GM11168 (cell line): ENCODE results near the gene TXLNA.

Experiments used
- in situ Hi-C: fragments of 300-500 bp; cut with MboI; formaldehyde crosslinking; loops from one replicate; pipeline ENCODE4 v1.12.0; 2022; ENCODE audit warnings: low sequenced_read_pairs; ENCODE audit not compliant: unreplicated experiment

The TXLNA gene

DNA sequence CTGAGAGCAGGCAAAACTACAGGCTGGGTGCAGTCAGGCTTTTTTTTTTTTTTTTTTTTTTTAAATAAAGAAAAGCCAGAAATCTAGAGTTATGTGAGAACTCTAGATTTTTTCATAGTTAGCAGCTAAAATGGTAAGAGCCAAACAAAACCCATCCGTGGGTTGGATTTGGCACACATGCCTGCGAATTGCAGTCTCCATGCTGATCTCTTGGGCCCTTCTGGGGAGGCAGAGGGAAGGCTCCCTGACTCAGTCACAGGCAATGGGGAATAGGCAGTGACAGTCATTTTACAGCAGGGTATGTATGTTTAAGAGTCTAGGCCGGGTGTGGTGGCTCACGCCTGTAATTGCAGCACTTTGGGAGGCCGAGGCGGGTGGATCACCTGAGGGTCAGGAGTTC, 2.6 kb downstream of the TXLNA start:
- in situ Hi-C loops = no loop called here

DNA sequence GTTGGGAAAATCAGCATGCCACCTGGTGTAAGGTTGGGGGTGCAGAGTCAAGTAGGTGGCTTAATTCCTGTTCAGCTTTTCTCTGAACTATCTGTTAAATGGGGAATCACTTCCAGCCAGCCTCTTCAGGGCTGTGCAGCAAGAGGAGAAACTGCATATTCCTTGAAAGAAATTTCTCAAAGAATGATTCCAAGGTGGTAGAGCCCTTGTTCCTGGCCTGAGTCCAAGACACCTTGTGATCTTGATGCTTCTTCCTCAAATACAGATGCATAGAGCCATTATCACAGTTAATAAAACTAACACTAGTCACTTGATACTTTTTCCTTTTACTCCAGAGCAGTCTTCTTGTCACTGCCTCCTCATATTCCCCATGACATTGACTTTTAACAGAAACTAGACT, 5.2 kb downstream of the TXLNA start:
- in situ Hi-C loops = no loop called here

DNA sequence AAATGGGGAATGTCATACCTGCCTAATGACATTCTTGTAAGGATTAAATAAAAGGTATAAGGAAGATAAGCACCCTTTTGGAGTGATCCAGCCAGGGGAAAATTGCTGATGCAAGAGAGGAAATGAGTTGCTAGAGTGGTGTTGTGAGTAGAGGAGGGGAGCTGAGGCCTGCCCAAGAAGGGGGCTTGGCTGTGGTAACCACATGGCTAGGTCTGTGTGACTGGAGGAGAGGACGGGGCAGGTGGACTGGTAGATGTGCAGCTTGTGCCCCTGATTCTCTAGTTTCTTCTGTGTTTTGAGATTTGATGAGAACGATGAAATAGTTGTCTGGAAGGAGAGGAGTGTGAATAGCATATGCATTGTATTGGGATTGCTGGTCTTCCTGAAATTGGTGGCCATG, 6.6 kb downstream of the TXLNA start:
- in situ Hi-C loops = no loop called here

DNA sequence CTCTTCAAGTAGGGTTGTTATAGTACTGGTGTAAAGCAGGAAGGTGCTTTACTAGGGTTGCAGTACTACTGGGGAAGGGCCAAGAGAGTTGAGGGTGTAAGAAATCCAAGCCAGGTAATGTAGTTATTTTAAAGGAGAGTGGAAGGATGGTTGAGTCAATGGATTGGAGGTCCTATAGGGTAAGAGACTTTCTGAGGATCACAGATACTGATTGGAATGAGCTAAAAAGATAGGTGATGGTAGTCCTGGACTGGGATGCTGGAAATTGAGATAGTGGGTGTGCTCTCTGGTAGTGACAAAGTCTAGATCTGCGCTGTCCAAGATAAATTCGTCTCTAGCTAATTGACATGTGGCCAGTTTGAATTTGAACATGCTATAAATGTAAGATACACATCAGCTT, 7.0 kb downstream of the TXLNA start:
- in situ Hi-C loops = no loop called here

DNA sequence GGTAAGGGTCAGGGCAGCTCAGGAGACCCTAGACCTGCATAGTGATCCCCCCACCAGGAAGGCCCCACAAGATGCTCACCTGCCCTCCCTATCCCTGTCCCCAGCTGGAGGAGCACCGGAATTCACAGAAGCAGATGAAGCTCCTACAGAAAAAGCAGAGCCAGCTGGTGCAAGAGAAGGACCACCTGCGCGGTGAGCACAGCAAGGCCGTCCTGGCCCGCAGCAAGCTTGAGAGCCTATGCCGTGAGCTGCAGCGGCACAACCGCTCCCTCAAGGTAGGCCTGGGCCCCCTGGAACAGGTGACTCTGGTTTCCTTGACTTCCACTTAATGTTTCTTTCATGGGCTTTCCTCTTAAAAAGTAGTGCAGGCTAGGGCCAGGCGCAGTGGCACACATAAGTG, 8.4 kb downstream of the TXLNA start:
- in situ Hi-C loops = no loop called here

DNA sequence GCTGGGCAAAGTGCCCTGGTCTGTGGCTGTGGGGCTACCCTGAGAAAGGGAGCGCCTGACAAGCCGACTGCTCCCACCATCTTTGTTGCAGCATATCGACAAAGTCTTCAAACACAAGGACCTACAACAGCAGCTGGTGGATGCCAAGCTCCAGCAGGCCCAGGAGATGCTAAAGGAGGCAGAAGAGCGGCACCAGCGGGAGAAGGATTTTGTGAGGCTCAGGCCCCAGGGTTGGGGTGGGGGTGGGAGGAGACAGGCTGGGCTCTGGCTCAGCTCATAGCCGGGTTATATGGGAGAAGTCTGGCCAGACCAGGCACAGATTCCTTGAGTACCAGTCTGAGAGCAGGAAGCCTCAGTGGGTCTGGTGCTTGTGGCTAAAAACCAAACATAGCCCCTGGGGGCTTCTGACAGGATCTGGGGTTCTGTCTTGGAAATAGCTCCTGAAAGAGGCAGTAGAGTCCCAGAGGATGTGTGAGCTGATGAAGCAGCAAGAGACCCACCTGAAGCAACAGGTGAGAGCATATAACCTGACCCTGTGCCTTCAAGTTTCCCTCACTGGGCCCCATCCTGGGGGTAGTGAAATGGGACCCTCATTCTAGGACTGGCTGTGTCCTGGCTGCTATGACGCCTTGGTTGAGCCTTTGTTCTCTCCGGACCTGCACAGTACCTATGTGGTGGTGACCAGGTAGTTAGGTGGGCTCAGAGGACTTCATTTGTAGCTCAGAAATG, 12.9 kb downstream of the TXLNA start:
- in situ Hi-C loops = no loop called here

DNA sequence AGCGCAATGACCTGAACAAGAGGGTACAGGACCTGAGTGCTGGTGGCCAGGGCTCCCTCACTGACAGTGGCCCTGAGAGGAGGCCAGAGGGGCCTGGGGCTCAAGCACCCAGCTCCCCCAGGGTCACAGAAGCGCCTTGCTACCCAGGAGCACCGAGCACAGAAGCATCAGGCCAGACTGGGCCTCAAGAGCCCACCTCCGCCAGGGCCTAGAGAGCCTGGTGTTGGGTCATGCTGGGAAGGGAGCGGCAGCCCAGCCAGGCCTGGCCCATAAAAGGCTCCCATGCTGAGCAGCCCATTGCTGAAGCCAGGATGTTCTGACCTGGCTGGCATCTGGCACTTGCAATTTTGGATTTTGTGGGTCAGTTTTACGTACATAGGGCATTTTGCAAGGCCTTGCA, 15.5 kb downstream of the TXLNA start:
- in situ Hi-C loops = no loop called here

DNA sequence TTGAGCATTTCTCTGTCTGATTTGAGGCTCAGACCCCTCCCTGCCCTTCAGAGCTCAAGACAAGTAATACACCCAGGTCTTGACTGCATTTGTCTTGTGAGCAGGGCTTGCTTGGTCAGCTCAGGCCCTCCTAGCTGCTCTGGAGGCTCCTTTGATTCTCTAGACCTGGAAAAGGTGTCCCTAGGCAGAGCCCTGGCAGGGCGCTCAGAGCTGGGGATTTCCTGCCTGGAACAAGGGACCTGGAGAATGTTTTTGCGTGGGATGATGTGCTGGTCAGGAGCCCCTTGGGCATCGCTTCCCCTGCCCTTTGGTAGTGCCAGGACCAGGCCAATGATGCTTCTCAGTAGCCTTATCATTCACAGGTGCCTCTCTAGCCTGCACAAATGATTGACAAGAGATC, 16.1 kb downstream of the TXLNA start:
- in situ Hi-C loops = no loop called here

DNA sequence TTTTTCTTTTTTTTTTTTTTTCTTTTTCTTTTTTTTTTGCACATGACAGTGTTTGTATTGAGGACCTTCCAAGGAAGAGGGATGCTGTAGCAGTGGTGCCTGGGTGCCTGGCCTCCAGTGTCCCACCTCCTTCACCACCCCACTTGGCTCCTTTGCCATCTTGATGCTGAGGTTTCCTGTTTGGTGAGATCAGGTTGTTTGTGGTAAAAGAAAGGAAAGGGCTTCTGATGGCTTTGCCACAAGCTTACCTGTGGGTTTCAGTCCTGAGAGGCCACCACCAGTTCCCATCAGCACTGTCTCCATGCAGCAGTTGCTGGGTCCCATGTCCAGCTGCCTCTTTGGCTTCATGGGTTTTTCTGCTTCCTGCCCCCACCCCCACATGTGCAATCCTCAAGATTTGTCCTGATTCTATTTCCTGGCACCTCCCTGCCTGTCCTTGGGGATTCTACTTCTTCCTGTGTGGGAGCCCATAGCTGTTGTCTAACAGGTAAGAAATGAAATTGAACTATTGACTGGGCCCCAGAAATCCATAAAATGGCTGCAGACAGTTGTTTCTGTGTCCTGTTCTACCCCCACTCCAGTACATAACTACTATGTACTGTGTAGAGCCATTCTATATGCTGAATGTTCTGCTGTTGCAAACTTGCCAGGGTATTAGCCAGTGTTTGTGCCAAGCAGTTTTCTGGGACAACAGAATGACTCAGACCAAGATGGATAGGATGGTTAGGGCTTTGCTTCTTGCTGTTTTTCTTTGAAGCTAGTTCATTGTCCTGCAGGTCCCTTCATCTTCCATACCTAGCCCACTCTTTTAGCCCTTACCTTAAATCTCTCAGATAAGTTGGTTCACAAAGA, 16.7 kb downstream of the TXLNA start:
- in situ Hi-C loops = no loop called here

DNA sequence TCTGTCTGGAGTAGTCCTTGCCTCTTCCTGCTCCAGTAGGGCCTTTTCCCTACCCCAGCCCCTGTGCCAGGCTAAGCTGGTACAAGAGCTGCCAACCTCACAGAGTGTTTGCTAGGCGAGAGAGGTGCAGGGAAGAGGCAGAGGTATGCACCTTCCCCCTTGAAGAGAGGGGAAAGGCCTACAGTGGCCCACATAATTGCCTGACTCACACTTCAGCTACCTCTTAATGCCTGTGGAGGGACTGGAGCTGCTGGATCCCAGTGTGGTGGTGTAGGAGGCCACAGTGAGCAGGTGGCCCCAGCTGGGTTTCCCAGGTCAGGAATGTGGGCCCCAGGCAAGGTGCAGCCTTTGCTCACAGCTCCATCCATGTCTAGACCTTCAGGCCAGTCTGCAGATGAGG, 17.6 kb downstream of the TXLNA start:
- in situ Hi-C loops = no loop called here

DNA sequence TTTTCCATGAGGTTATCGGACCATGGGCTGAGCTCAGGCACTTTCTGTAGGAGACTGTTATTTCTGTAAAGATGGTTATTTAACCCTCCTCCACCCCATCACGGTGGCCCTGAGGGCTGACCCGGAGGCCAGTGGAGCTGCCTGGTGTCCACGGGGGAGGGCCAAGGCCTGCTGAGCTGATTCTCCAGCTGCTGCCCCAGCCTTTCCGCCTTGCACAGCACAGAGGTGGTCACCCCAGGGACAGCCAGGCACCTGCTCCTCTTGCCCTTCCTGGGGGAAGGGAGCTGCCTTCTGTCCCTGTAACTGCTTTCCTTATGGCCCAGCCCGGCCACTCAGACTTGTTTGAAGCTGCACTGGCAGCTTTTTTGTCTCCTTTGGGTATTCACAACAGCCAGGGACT, 18.4 kb downstream of the TXLNA start:
- in situ Hi-C loops = no loop called here

DNA sequence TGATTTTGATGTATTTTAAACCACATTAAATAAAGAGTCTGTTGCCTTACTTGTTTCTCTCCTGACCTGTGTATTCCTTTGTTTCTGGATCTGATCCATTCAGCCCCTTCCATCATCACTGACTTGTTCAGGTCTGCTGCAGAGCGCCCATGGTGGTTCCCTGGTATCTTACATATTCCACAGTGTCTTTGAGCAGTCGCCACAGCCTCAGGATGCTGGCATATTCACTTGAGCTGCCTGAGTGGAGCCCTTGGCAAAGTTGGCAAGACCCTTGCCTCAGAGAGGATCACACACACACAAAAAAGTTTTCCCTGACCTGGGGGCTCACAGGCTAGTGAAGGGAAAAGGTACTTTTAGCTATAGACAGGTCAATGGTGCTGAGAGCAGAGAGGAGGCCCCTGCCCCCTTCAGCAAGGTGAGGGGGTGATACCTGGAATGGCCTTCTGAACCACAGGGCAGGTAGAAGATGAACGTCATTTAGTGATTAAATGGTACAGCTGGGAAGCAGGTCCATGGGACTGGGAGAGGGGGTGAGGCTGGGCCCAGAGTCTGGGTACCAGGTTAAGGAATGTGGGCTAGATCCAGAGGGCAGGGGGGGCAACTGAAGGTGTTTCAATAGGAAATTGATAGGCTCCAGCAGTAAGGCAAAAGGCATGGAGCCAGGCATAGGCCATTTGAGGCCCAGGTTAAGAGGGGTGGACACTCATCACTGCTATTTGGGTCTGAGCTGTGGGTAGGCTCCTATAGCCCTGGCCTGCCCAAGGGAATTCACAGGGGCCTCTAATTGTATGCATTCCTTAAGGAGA, 19.0 kb downstream of the TXLNA start:
- in situ Hi-C loops = no loop called here

DNA sequence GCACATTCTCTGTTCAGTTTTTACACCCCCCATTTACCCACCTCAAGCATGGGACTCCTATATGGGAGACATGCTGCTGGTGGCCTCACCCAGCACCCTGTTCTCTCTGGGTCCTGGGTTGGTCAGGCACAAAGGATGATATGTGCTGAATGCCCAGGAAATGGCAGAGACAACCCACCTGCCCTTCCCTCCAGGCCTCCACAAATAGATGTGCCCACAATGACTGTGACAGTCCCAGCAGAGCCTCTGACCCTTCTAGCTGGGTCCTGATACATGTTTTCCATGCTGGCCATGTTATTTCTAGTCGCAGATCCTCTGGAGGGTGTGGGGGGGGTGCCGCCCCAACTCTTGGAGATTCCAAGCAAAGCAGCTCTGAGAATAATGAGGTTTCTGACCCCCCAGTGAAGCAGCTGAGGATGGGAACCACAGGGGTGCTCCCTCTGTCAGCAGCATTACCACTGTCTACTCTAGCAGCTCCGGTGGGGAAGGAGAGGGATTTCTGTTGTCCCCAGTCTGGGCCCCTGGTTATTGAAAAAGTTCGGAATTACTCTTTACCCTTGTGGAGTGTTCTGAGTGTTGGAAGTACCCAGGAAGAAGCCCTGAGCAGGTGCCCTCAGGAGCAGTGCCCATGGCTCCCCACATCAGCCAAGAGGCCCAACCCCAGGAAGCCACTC, 19.7 kb downstream of the TXLNA start:
- in situ Hi-C loops = no loop called here

DNA sequence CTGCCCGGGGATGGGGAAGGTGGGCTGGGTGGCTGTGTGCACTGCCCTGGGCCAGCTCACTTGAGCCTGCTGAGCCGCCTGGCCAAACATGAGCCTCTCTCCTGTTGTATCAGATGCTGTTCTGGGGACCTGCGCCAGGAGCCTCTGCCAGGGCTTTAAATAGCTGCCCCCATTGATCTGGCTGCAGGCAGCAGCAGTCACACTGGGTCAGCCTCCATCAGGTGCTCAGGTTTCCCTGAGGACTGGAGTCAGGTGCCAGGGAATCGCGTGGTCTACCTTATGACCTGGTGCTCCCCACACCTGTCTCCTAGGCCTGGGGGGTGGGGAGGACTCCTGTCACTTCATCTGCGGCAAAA, 20.2 kb downstream of the TXLNA start:
- in situ Hi-C loops = no loop called here

DNA sequence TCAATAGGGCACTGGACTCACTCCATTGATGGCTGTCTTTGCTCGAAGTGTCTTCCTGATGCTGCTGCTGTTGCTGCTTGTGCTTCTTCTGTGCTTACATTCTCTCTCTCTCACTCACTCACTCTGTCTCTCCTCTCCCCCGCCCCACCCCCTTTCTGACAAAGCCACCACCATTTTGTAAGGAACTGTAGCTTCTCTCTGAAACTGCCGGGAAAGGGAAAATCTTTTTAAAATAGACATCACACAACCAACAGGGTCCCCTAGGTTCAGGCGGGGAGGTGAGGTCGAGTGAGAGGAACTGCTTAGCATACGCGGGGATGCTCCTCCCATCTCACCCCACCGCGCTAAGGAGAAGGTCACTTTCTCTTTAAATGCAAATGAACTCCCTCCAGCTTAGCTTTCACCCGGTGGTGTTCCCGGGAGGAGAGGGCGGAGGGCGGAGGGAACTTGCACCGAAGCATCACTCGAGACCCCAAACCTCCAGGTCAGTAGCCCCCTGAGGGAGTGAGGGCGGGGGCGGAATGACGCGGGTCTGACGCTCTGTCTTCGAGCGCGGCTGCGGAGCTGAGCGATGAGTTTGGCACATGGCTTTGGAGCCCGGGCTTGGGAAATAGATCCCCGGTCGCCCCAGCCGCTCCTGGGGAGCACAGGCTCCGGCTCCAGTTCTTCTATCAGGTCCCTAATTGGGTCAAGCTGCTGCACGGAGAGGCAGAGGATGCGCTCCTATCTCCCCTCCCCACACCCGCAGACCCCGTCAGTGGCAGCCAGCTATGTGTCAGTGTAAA, 20.9 kb downstream of the TXLNA start, which contains the start of gene CCDC28B:
TSS of gene CCDC28B (plus strand) at position 370 of the 785 bp plus-strand sequence. CDS start 1,341 bp downstream, outside the sequence.
- in situ Hi-C loops = no loop called here

DNA sequence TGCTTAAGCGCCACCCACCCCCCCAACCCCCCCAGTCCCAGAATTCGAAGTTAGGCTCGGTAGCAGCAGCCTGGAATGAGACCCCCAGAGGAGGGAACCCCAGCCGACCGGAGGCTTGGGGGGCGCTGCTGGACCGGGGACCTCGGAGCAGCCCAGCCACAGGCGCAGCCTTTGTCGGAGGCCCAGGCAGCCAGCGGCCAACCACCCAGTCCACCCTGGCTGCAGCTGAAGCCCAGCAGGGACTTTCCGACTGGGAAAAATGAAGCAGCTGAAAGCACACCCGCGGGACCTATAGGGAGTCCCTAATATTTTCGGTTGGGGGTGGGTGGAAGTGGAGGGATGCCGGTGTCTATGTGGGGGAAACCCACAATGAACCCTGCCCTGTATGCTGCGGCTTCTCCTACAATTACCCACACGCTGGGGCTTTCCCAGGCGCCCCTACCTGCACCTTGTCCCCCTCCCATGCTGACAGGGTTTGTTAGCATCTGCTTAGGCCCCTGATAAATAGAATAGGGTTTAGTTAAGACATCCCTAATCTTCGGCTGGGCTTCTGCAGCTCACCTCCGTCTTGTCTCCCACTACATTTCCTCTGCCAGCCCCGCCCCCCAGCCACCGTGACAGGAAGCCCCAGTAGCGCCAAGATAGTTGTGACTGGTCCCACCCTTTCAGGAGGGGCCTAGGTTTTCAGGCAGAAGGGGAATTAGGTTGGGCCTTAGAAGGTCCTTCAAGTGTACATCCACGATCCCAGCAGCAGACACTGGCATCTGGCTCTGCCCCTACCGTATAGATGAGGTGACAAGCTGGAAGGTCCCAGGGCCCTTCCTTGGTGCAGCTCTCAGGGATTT, 21.8 kb downstream of the TXLNA start:
- in situ Hi-C loops = no loop called here

DNA sequence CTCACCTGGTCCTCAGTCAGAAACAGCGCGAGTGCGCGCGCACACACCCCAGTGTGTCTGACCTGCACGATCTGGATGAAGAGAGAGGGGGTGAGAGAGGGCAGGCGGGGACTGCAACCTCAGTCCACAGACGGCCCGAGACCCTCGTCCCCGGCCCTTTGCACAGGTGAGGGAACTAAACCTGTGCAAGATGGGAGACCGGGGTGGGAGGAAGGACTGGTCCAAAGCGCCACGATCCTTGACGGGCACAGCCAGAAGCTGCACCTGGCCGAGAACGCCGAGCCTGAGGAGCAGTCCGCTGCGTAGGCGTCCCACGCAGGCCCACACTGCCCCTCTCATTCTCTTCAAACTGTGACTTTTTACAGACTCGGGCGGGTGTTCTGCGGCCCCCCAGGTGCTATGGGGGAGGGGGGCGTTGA, 25.5 kb downstream of the TXLNA start:
- in situ Hi-C loops = loop anchor here (5.0 kb wide), 1 partner anchor 102 kb away; no protein-coding TSS in a partner anchor
